CD4-positive, alpha-beta memory T cell (primary cell): ENCODE results near the gene PYY. TPM values are rescaled to one million over a fixed set of nuclear protein-coding genes. Genes with fewer than 3 reads are reported as not detected.

Source experiments
- CTCF ChIA-PET: fragments of 350-600 bp; sonication (Branson Sonifier 250); formaldehyde crosslinking; loops from one replicate; lab custom pipeline; 2021; ENCODE audit warnings: inconsistent platforms; ENCODE audit not compliant: partially characterized antibody; lab: Charles Lee
- POLR2A ChIA-PET: fragments of 350-600 bp; sonication (Branson Sonifier 250); formaldehyde crosslinking; loops from one replicate; lab custom pipeline; 2021; ENCODE audit not compliant: partially characterized antibody; lab: Charles Lee
- DNase-seq, 5 donors: peaks; one replicate each; pipeline versions ENCODE4 v3.0.0 to v3.0.0-alpha.2; 2020 to 2022; ENCODE audit warnings: mixed read lengths in 1 of 5
- H3K27ac ChIP-seq: one replicate; pipeline ENCODE4 v1.7.0; 2013; ENCODE audit warnings: low read depth, low read length
- H3K27me3 ChIP-seq: 2 replicates; pipeline ENCODE4 v1.7.0; 2013; ENCODE audit warnings: mild to moderate bottlenecking, low read length, moderate library complexity; ENCODE audit not compliant: insufficient read depth
- H3K36me3 ChIP-seq: 2 replicates; pipeline ENCODE4 v1.7.0; 2013; ENCODE audit warnings: mild to moderate bottlenecking, low read length, moderate library complexity; ENCODE audit not compliant: insufficient read depth
- H3K4me1 ChIP-seq: 2 replicates; pipeline ENCODE4 v1.7.0; 2013; ENCODE audit warnings: mild to moderate bottlenecking, low read length, moderate library complexity; ENCODE audit not compliant: insufficient read depth
- H3K4me3 ChIP-seq, 2 donors: one replicate each; pipeline ENCODE4 v1.7.0; 2013; ENCODE audit warnings: low read length in 2 of 2, mild to moderate bottlenecking in 1 of 2
- H3K9me3 ChIP-seq, 2 donors: one replicate each; pipeline ENCODE4 v1.7.0; 2013; ENCODE audit warnings: low read length in 2 of 2, control low read depth in 1 of 2; ENCODE audit not compliant: control insufficient read depth in 1 of 2
- H3K27ac Mint-ChIP-seq, 7 donors: one replicate each; pipeline ENCODE4 v1.8.0; 2020 to 2021; ENCODE audit warnings: mixed read lengths in 7 of 7, mild to moderate bottlenecking in 6 of 7, inconsistent platforms in 3 of 7, moderate library complexity in 3 of 7
- H3K27me3 Mint-ChIP-seq, 2 donors: one replicate each; pipeline ENCODE4 v1.8.0; 2020 to 2021; ENCODE audit warnings: mixed read lengths in 2 of 2
- H3K36me3 Mint-ChIP-seq, 2 donors: one replicate each; pipeline ENCODE4 v1.8.0; 2020 to 2021; ENCODE audit warnings: mixed read lengths in 2 of 2, inconsistent platforms in 1 of 2, mild to moderate bottlenecking in 1 of 2
- H3K4me1 Mint-ChIP-seq, 4 donors: one replicate each; pipeline ENCODE4 v1.8.0; 2020 to 2021; ENCODE audit warnings: mixed read lengths in 4 of 4, mild to moderate bottlenecking in 1 of 4
- H3K4me3 Mint-ChIP-seq, 8 donors: one replicate each; pipeline ENCODE4 v1.8.0; 2020 to 2021; ENCODE audit warnings: mixed read lengths in 8 of 8, mild to moderate bottlenecking in 7 of 8, moderate library complexity in 6 of 8, inconsistent platforms in 3 of 8
- H3K9me3 Mint-ChIP-seq, 8 donors: one replicate each; pipeline ENCODE4 v1.8.0; 2020 to 2021; ENCODE audit warnings: mixed read lengths in 8 of 8, mild to moderate bottlenecking in 5 of 8, inconsistent platforms in 3 of 8, moderate library complexity in 1 of 8
- intact Hi-C: fragments of 100-400 bp; cut with micrococcal nuclease; formaldehyde crosslinking; loops from one replicate; pipeline ENCODE4 v1.15.1; 2023
- polyA plus RNA-seq, 2 donors: library from polyadenylated mRNA; unstranded; fragments of 300-500 nt; fragmentation: Illumina TruSeq; gene quantifications; one replicate each; pipeline ENCODE4 v1.2.3, GENCODE V29; 2021
- total RNA-seq, 2 experiments: library from RNA; stranded (reverse); gene quantifications; one replicate each; pipeline ENCODE4 v1.2.3, GENCODE V29; 2021

The PYY gene
- total and polyA plus RNA-seq, 4 experiments from 2014 or later = not detected

GRCh38 chr17:43956222-43956621, 2.5 kb upstream of the PYY start:
- H3K9me3 ChIP-seq = no peaks in the 10 kb centered on the region
- H3K27me3 ChIP-seq = peaks cover 6% of the 10 kb centered on the region
- H3K36me3 ChIP-seq = no peaks in the 10 kb centered on the region
- H3K27ac ChIP-seq = no peak overlapping the region
- H3K4me1 ChIP-seq = peaks cover 9% of the 10 kb centered on the region
- Mint-ChIP-seq H3K27me3 (peaks cover 20 to 27% of the 10 kb centered on the region in 2 donors), H3K4me1 (peaks cover 0 to 8% (median 3%) of the 10 kb centered on the region in 4 donors), H3K36me3 (no peaks in the 10 kb centered on the region), H3K27ac (no peak overlapping the region), H3K4me3 (no peak overlapping the region), H3K9me3 (peaks cover 0 to 2% (median 0%) of the 10 kb centered on the region in 8 donors)
- ChIA-PET POLR2A (no interaction called here), CTCF (interaction anchor here (0.5 kb wide), 1 partner anchor 67 kb away, joined by 4 read pairs; no protein-coding TSS in a partner anchor)
- no peak for DNase-seq
- intact Hi-C loops = no loop called here
- no peak overlapping the region for H3K4me3 ChIP-seq

GRCh38 chr17:43952724-43953666, 745 bp downstream of the PYY start:
- peak overlapping the region in 3 of 8 donors; percentile 17 to 48 (median 46) for H3K4me3 Mint-ChIP-seq
- H3K27ac ChIP-seq = no peak overlapping the region
- peak in 1 of 5 donors; percentile 8 for DNase-seq
- ChIA-PET POLR2A (no interaction called here), CTCF (interaction anchor here (1.5 kb wide), 1 partner anchor 9 kb away, joined by 7 read pairs; no protein-coding TSS in a partner anchor)
- no peaks in the 10 kb centered on the region for H3K36me3 Mint-ChIP-seq
- no peaks in the 10 kb centered on the region for H3K9me3 ChIP-seq
- intact Hi-C loops = no loop called here
- no peak overlapping the region for H3K27ac Mint-ChIP-seq
- H3K27me3 ChIP-seq = peaks cover 6% of the 10 kb centered on the region
- H3K4me1 ChIP-seq = peaks cover 9% of the 10 kb centered on the region
- peaks cover 0 to 8% (median 3%) of the 10 kb centered on the region in 4 donors for H3K4me1 Mint-ChIP-seq
- peaks cover 0 to 2% (median 0%) of the 10 kb centered on the region in 8 donors for H3K9me3 Mint-ChIP-seq
- H3K4me3 ChIP-seq = no peak overlapping the region
- H3K36me3 ChIP-seq = no peaks in the 10 kb centered on the region
- peaks cover 27 to 38% of the 10 kb centered on the region in 2 donors for H3K27me3 Mint-ChIP-seq

- H3K4me1 ChIP-seq = peaks cover 9% of the 10 kb centered on the region
- H3K27me3 ChIP-seq = peaks cover 6% of the 10 kb centered on the region
- ChIA-PET POLR2A (no interaction called here), CTCF (interaction anchor here (1.5 kb wide), 1 partner anchor 8 kb away, joined by 7 read pairs; no protein-coding TSS in a partner anchor)
- Mint-ChIP-seq H3K4me3 (peak overlapping the region in 1 of 8 donors; percentile 48), H3K9me3 (peaks cover 0 to 2% (median 0%) of the 10 kb centered on the region in 8 donors), H3K27ac (no peak overlapping the region), H3K36me3 (no peaks in the 10 kb centered on the region), H3K4me1 (peaks cover 0 to 8% (median 3%) of the 10 kb centered on the region in 4 donors), H3K27me3 (peaks cover 27 to 38% of the 10 kb centered on the region in 2 donors)
- no peak for DNase-seq
- no peaks in the 10 kb centered on the region for H3K36me3 ChIP-seq
- intact Hi-C loops = no loop called here
- H3K4me3 ChIP-seq = no peak overlapping the region
- no peaks in the 10 kb centered on the region for H3K9me3 ChIP-seq
- no peak overlapping the region for H3K27ac ChIP-seq
Measured at GRCh38 chr17:43952351-43952723, 1.4 kb downstream of the PYY start.

GRCh38 chr17:43951750-43952149, 2.0 kb downstream of the PYY start:
- Mint-ChIP-seq H3K4me1 (peaks cover 0 to 8% (median 3%) of the 10 kb centered on the region in 4 donors), H3K27me3 (peaks cover 27 to 38% of the 10 kb centered on the region in 2 donors), H3K27ac (no peak overlapping the region), H3K36me3 (no peaks in the 10 kb centered on the region), H3K4me3 (no peak overlapping the region), H3K9me3 (peaks cover 0 to 2% (median 0%) of the 10 kb centered on the region in 8 donors)
- no peaks in the 10 kb centered on the region for H3K9me3 ChIP-seq
- ChIA-PET POLR2A (no interaction called here), CTCF (interaction anchor here (1.5 kb wide), 1 partner anchor 8 kb away, joined by 7 read pairs; no protein-coding TSS in a partner anchor)
- H3K4me3 ChIP-seq = no peak overlapping the region
- no peak for DNase-seq
- intact Hi-C loops = no loop called here
- no peak overlapping the region for H3K27ac ChIP-seq
- H3K36me3 ChIP-seq = no peaks in the 10 kb centered on the region
- peaks cover 9% of the 10 kb centered on the region for H3K4me1 ChIP-seq
- peaks cover 6% of the 10 kb centered on the region for H3K27me3 ChIP-seq

- POLR2A ChIA-PET = interaction anchor here (0.6 kb wide), 1 partner anchor 72 kb away, joined by 3 read pairs; no protein-coding TSS in a partner anchor
Measured at GRCh38 chr17:43950554-43950953, 3.2 kb downstream of the PYY start.

GRCh38 chr17:43949781-43950180, 4.0 kb downstream of the PYY start:
- POLR2A ChIA-PET = no interaction called here
- peaks cover 26 to 37% of the 10 kb centered on the region in 2 donors for H3K27me3 Mint-ChIP-seq

More at GRCh38 chr17:43950554-43950953, 3.2 kb downstream of the PYY start:
- Mint-ChIP-seq H3K9me3 (no peaks in the 10 kb centered on the region), H3K27me3 (peaks cover 27 to 40% of the 10 kb centered on the region in 2 donors), H3K4me3 (no peak overlapping the region), H3K27ac (no peak overlapping the region), H3K4me1 (peaks cover 0 to 8% (median 3%) of the 10 kb centered on the region in 4 donors), H3K36me3 (no peaks in the 10 kb centered on the region)
- H3K27me3 ChIP-seq = peaks cover 6% of the 10 kb centered on the region
- no peak overlapping the region for H3K4me3 ChIP-seq
- no peak for DNase-seq
- H3K27ac ChIP-seq = no peak overlapping the region
- no peaks in the 10 kb centered on the region for H3K36me3 ChIP-seq
- CTCF ChIA-PET = no interaction called here
- H3K4me1 ChIP-seq = peaks cover 9% of the 10 kb centered on the region
- no peaks in the 10 kb centered on the region for H3K9me3 ChIP-seq
- intact Hi-C loops = no loop called here

GRCh38 chr17:43946781-43947180, 7.0 kb downstream of the PYY start:
- no peaks in the 10 kb centered on the region for H3K4me1 ChIP-seq
- Mint-ChIP-seq H3K27ac (no peak overlapping the region), H3K9me3 (no peaks in the 10 kb centered on the region), H3K27me3 (peaks cover 14 to 23% of the 10 kb centered on the region in 2 donors), H3K4me3 (no peak overlapping the region), H3K36me3 (no peaks in the 10 kb centered on the region), H3K4me1 (peaks cover 0 to 1% (median 0%) of the 10 kb centered on the region in 4 donors)
- no peaks in the 10 kb centered on the region for H3K36me3 ChIP-seq
- peaks cover 5% of the 10 kb centered on the region for H3K27me3 ChIP-seq
- no peaks in the 10 kb centered on the region for H3K9me3 ChIP-seq
- H3K27ac ChIP-seq = no peak overlapping the region
- CTCF ChIA-PET = interaction anchor here (0.7 to 5.9 kb wide), 5 partner anchors 10 to 1624 kb away, joined by 3 to 120 read pairs (median 3); no protein-coding TSS in a partner anchor
- POLR2A ChIA-PET = no interaction called here
- H3K4me3 ChIP-seq = no peak overlapping the region
- intact Hi-C loops = no loop called here
- DNase-seq = no peak

More at GRCh38 chr17:43949781-43950180, 4.0 kb downstream of the PYY start:
- Mint-ChIP-seq H3K4me3 (no peak overlapping the region), H3K36me3 (no peaks in the 10 kb centered on the region), H3K4me1 (peaks cover 0 to 8% (median 3%) of the 10 kb centered on the region in 4 donors), H3K27ac (no peak overlapping the region), H3K9me3 (no peaks in the 10 kb centered on the region)
- H3K27me3 ChIP-seq = peaks cover 6% of the 10 kb centered on the region
- intact Hi-C loops = no loop called here
- no peaks in the 10 kb centered on the region for H3K36me3 ChIP-seq
- CTCF ChIA-PET = no interaction called here
- H3K9me3 ChIP-seq = no peaks in the 10 kb centered on the region
- DNase-seq = no peak
- no peak overlapping the region for H3K27ac ChIP-seq
- no peak overlapping the region for H3K4me3 ChIP-seq
- H3K4me1 ChIP-seq = peaks cover 9% of the 10 kb centered on the region
